Measurements from ENCODE around the gene ARL6IP4. TPM values are rescaled to one million over a fixed set of nuclear protein-coding genes. Genes with fewer than 3 reads are reported as not detected.

The ARL6IP4 gene
- polyA plus RNA-seq, 2 of the 4 experiments (the other 2 are of a cell fraction), result 208 to 209 TPM

- ATAC-seq, result 0 out of 6 replicates have a peak, but pooled peaks of 1 of the 2 experiments have one; percentile 1
- 98% methylated on average over 15 of the region's 22 CpGs for WGBS (ENCODE audit: missing lambda C conversion rate)
- no peak for TF ChIP-seq HES2 (IDR thresholded peaks at IDR 0.05)
- no peak for TF ChIP-seq BHLHE40 (IDR thresholded peaks at IDR 0.05; ENCODE audit: low read depth, low read length)
- no peak for TF ChIP-seq GATA3 (IDR thresholded peaks at IDR 0.05; ENCODE audit: borderline replicate concordance)
- TF ChIP-seq CHD2 (IDR thresholded peaks at IDR 0.05; ENCODE audit: low read length, partially characterized antibody), result no peak
- no peak for TF ChIP-seq JUN (IDR thresholded peaks at IDR 0.05)
- no peak for TF ChIP-seq MAX (IDR thresholded peaks at IDR 0.05)
- no peak for TF ChIP-seq CBX8 (IDR thresholded peaks at IDR 0.05)
- no peak for TF ChIP-seq HMGXB4 (CRISPR knock-in tag; IDR thresholded peaks at IDR 0.05; ENCODE audit: borderline replicate concordance)
- no peak for TF ChIP-seq EP300 (IDR thresholded peaks at IDR 0.05)
- TF ChIP-seq USF2 (IDR thresholded peaks at IDR 0.05), result no peak
- Histone ChIP-seq H3K27ac (no peak overlapping the region), H3K4me1 (no peaks in the 10 kb centered on the region), H3K4me3 (no peak overlapping the region), H3K4me2 (no peak overlapping the region), H3K9me3 (no peaks in the 10 kb centered on the region)
- CTCF ChIA-PET, result interaction anchor here (0.5 to 9.2 kb wide), 9 partner anchors 8 to 1437 kb away, joined by 3 to 37 read pairs (median 4); partner anchors contain the start of genes MPHOSPH9, MTRFR and PITPNM2
- POLR2A ChIA-PET, result interaction anchor here (1.5 kb wide), 1 partner anchor 242 kb away, joined by 5 read pairs; no protein-coding TSS in a partner anchor
- DNase-seq (ENCODE audit: low read depth in 1 of 2, low spot score in 1 of 2), result no peak
- FAIRE-seq, result no peak
Measured at GRCh38 chr12:122989874-122990419, 9.5 kb downstream of the ARL6IP4 start.

GRCh38 chr12:122990561-122990960 lies 10.1 kb downstream of the ARL6IP4 start:
- CTCF ChIA-PET, result interaction anchor here (1.1 to 9.2 kb wide), 8 partner anchors 9 to 247 kb away, joined by 3 to 37 read pairs (median 4); partner anchors contain the start of genes MPHOSPH9, MTRFR and PITPNM2
- ATAC-seq, result no peak
- 89% methylated on average over 9 of the region's 13 CpGs for WGBS (ENCODE audit: missing lambda C conversion rate)
- no peak for DNase-seq (ENCODE audit: low read depth in 1 of 2, low spot score in 1 of 2)
- TF ChIP-seq GATA3 (IDR thresholded peaks at IDR 0.05; ENCODE audit: borderline replicate concordance) (no peak), USF2 (IDR thresholded peaks at IDR 0.05) (no peak), HMGXB4 (CRISPR knock-in tag; IDR thresholded peaks at IDR 0.05; ENCODE audit: borderline replicate concordance) (no peak), RAD21 (conservative IDR thresholded peaks at IDR 0.05 in 1 of 2, IDR thresholded peaks at IDR 0.05 in 1 of 2) (no peak), CBX8 (IDR thresholded peaks at IDR 0.05) (no peak), CEBPB (IDR thresholded peaks at IDR 0.05) (no peak), SMC3 (IDR thresholded peaks at IDR 0.05) (no peak), RCOR1 (IDR thresholded peaks at IDR 0.05; ENCODE audit: low read depth, low read length) (no peak), HES2 (IDR thresholded peaks at IDR 0.05) (no peak), BHLHE40 (IDR thresholded peaks at IDR 0.05; ENCODE audit: low read depth, low read length) (no peak), MAFK (IDR thresholded peaks at IDR 0.05; ENCODE audit: partially characterized antibody) (no peak), EHF (CRISPR knock-in tag; IDR thresholded peaks at IDR 0.05) (no peak), ELK1 (IDR thresholded peaks at IDR 0.05; ENCODE audit: low read depth, low read length) (no peak), E2F6 (IDR thresholded peaks at IDR 0.05; ENCODE audit: borderline replicate concordance, low read depth) (no peak), MAX (IDR thresholded peaks at IDR 0.05) (no peak), NPAS2 (CRISPR knock-in tag; IDR thresholded peaks at IDR 0.05; ENCODE audit: borderline replicate concordance) (no peak), JUN (IDR thresholded peaks at IDR 0.05) (no peak), ZNF302 (CRISPR knock-in tag; IDR thresholded peaks at IDR 0.05) (no peak), HOXB5 (CRISPR knock-in tag; IDR thresholded peaks at IDR 0.05) (no peak)
- POLR2A ChIA-PET, result no interaction called here
- H3K4me3 ChIP-seq, result no peak overlapping the region
- no peak for FAIRE-seq
- H3K27ac ChIP-seq, result no peak overlapping the region
- no peaks in the 10 kb centered on the region for H3K4me1 ChIP-seq
- H3K9me3 ChIP-seq, result no peaks in the 10 kb centered on the region
- H3K4me2 ChIP-seq, result no peak overlapping the region

All from A549 (cell line).